ENCODE results near the gene UBE2D4. TPM values are rescaled to one million over a fixed set of nuclear protein-coding genes. Genes with fewer than 3 reads are reported as not detected.
"Not testable (repeated sequence)": the region's sequence is repeated elsewhere in the genome, so short reads cannot be mapped to it uniquely, and the experiment has no call there.

The UBE2D4 gene
- total and polyA plus RNA-seq, 4 donors = 8.8 to 25.6 (median 17.2) TPM

DNA sequence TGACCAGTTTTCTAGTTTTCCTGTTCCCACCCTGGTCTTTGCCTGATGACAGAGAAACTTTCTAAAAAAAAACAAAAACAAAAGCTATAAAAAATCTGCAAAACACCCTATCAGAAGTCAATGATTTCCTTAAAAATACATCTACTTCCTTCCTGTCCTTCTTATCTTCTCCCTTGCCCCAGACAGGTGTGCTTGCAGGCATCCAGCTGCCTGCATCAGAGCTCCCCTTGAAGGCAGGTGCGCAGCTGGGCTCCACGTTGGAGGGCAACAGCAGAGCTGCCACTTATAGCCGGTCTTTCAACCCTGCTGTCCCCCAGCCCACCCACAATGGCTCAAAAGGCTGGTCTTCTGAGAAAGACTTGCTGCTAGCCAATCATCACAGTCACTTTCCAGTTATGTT, 29.8 kb downstream of the UBE2D4 start:
- Histone ChIP-seq H3K9ac (ENCODE audit: insufficient read depth in 1 of 2, low read length in 2 of 2) (no peak overlapping the region), H3K9me3 (ENCODE audit: control insufficient read depth in 4 of 4, insufficient read depth in 3 of 4, low read length in 3 of 4) (peaks cover 0 to 2% (median 0%) of the 10 kb centered on the region in 4 donors), H3K4me1 (ENCODE audit: control insufficient read depth in 5 of 5, insufficient read depth in 5 of 5, low read length in 5 of 5) (no peaks in the 10 kb centered on the region), H3K27ac (ENCODE audit: low read depth in 1 of 2, low read length in 1 of 2) (no peak overlapping the region), H3K27me3 (ENCODE audit: control insufficient read depth in 3 of 3, insufficient read depth in 3 of 3, low read length in 2 of 3) (no peaks in the 10 kb centered on the region), H3K36me3 (ENCODE audit: control insufficient read depth in 4 of 4, insufficient read depth in 4 of 4, low read length in 4 of 4) (peaks cover 10 to 22% (median 16%) of the 10 kb centered on the region in 4 donors), H3K4me3 (no peak overlapping the region)
- TF ChIP-seq, protein P1, sequence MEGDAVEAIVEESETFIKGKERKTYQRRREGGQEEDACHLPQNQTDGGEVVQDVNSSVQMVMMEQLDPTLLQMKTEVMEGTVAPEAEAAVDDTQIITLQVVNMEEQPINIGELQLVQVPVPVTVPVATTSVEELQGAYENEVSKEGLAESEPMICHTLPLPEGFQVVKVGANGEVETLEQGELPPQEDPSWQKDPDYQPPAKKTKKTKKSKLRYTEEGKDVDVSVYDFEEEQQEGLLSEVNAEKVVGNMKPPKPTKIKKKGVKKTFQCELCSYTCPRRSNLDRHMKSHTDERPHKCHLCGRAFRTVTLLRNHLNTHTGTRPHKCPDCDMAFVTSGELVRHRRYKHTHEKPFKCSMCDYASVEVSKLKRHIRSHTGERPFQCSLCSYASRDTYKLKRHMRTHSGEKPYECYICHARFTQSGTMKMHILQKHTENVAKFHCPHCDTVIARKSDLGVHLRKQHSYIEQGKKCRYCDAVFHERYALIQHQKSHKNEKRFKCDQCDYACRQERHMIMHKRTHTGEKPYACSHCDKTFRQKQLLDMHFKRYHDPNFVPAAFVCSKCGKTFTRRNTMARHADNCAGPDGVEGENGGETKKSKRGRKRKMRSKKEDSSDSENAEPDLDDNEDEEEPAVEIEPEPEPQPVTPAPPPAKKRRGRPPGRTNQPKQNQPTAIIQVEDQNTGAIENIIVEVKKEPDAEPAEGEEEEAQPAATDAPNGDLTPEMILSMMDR (IDR thresholded peaks at IDR 0.05; ENCODE audit: control extremely low read depth, extremely low read depth) = no peak
- DNase-seq = no peak
- no peak for ATAC-seq (ENCODE audit: insufficient read depth, low FRiP score)
- WGBS, 2 donors = 70 to 76% methylated on average over 3 of the region's 3 CpGs

DNA sequence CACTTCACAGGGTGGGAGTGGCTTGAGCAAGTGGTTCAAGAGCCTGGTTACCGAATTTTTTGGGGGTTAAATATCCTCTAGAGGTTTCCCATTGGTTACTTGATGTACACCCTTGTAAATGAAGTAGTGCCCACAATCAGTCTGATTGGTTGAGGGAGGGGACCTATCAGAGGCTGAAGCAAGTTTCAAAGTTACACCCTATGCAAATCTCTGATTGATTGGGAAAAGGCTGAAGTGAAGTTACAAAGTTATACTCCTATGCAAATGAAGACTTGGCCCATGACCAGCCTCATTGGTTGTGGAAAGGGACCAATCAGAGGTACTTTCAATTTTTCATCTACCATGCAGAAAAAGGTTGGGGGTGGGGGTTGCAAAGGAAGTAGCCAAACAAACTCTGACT, 34.7 kb downstream of the UBE2D4 start:
- no peaks in the 10 kb centered on the region for H3K9me3 ChIP-seq (ENCODE audit: control insufficient read depth in 4 of 4, insufficient read depth in 3 of 4, low read length in 3 of 4)
- DNase-seq (no peak), ATAC-seq (ENCODE audit: insufficient read depth, low FRiP score) (no peak)
- no peak overlapping the region for H3K9ac ChIP-seq (ENCODE audit: insufficient read depth in 1 of 2, low read length in 2 of 2)
- H3K4me3 ChIP-seq = no peak overlapping the region
- no peaks in the 10 kb centered on the region for H3K4me1 ChIP-seq (ENCODE audit: control insufficient read depth in 5 of 5, insufficient read depth in 5 of 5, low read length in 5 of 5)
- no peaks in the 10 kb centered on the region for H3K27me3 ChIP-seq (ENCODE audit: control insufficient read depth in 3 of 3, insufficient read depth in 3 of 3, low read length in 2 of 3)
- TF ChIP-seq, protein P1 (IDR thresholded peaks at IDR 0.05; ENCODE audit: control extremely low read depth, extremely low read depth) = no peak
- H3K36me3 ChIP-seq (ENCODE audit: control insufficient read depth in 4 of 4, insufficient read depth in 4 of 4, low read length in 4 of 4) = peaks cover 0 to 5% (median 0%) of the 10 kb centered on the region in 4 donors
- no peak overlapping the region for H3K27ac ChIP-seq (ENCODE audit: low read depth in 1 of 2, low read length in 1 of 2)
- 31 to 38% methylated on average over 1 of the region's 1 CpG for WGBS, 2 donors

DNA sequence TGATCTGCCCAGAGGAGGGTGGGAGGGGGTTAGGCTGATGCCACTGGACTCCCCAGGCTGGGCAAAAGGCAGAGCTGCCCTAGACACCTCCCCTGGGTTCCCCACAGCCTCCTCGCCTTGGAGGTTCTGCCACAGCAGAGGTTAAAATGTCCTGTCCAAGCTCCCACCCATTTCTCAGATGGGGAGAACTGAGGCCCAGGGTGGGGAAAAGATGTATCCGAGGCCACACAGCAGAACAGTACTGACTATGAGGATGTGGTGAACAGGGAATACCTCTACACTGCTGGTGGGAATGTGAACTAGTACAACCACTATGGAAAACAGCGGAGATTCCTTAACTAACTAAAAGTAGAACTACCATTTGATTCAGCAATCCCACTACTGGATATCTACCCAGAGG, 40.2 kb downstream of the UBE2D4 start:
- H3K4me1 ChIP-seq (ENCODE audit: control insufficient read depth in 5 of 5, insufficient read depth in 5 of 5, low read length in 5 of 5); H3K27ac ChIP-seq (ENCODE audit: low read depth in 1 of 2, low read length in 1 of 2); H3K27me3 ChIP-seq (ENCODE audit: control insufficient read depth in 3 of 3, insufficient read depth in 3 of 3, low read length in 2 of 3); H3K9ac ChIP-seq (ENCODE audit: insufficient read depth in 1 of 2, low read length in 2 of 2); H3K4me3 ChIP-seq; H3K36me3 ChIP-seq (ENCODE audit: control insufficient read depth in 4 of 4, insufficient read depth in 4 of 4, low read length in 4 of 4); H3K9me3 ChIP-seq (ENCODE audit: control insufficient read depth in 4 of 4, insufficient read depth in 3 of 4, low read length in 3 of 4); ATAC-seq (ENCODE audit: insufficient read depth, low FRiP score); DNase-seq: not testable (repeated sequence)
- WGBS, 2 donors = 100% methylated on average over 2 to 3 of the region's 3 CpGs

DNA sequence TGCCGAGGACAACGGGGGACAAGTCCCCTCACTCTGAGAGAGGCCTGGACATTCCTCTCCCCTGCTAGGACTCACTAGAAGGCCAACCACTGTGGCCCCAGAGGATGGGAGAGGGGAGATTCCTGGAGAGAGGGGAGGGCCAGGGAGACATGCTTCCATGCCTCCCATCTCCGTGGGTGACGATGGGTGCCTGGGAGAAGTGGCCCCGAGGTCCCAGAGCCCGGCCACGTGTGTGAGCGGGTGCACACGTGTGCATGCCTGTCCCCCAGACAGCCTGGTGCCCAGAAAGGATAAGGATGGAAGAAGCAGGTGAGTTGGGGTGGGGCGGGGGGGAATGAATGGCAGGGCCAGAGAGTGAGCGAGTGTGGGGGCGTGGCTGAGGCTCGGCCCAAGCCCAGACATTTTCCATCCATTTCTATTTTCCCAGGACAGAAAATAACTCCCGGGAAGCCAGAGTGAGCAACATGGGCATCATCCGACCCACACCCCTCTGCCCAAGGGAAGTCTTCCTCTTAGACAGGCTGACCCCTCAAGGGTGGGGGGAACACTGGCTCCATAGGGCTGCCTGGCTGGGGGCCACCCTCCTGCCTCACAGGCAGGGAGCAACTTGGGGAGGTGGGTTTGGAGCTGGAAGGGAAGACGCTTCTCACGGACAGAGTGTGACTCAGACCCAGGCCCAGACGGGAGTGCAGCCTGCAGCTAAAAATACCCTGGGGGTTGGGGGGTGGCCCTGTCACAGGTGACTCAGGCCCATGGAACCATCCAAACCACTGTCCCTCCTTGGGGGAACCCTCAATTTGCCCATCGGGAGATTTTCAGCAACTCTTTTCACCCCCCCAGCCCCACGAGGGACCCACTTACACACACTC, 42.2 kb downstream of the UBE2D4 start:
- H3K9ac ChIP-seq (ENCODE audit: insufficient read depth in 1 of 2, low read length in 2 of 2); ATAC-seq (ENCODE audit: insufficient read depth, low FRiP score); DNase-seq; H3K27ac ChIP-seq (ENCODE audit: low read depth in 1 of 2, low read length in 1 of 2); H3K9me3 ChIP-seq (ENCODE audit: control insufficient read depth in 4 of 4, insufficient read depth in 3 of 4, low read length in 3 of 4); H3K27me3 ChIP-seq (ENCODE audit: control insufficient read depth in 3 of 3, insufficient read depth in 3 of 3, low read length in 2 of 3); H3K36me3 ChIP-seq (ENCODE audit: control insufficient read depth in 4 of 4, insufficient read depth in 4 of 4, low read length in 4 of 4); H3K4me3 ChIP-seq; H3K4me1 ChIP-seq (ENCODE audit: control insufficient read depth in 5 of 5, insufficient read depth in 5 of 5, low read length in 5 of 5): not testable (repeated sequence)
- 87 to 89% methylated on average over 7 to 17 of the region's 20 CpGs for WGBS, 2 donors

DNA sequence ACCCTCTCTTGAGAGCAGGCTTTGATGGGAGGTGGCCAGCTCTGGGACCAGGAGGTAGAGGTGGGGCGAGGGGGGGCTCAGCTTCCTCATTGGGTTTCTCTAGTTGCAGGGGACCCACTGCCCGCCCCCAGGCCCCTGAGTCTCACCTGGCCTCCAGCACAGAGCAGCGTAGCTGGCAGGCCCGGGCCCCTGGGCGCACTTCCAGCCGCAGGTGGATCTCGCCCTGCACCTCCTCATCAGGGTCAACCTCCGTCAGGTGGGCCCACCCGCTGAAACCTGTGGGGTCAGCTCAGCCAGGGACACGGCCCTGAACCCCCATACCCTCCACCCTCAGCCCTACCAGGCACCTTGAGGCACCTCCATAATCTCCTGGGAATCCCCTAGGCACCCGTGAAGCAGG, 43.4 kb downstream of the UBE2D4 start:
- H3K36me3 ChIP-seq (ENCODE audit: control insufficient read depth in 4 of 4, insufficient read depth in 4 of 4, low read length in 4 of 4); H3K27ac ChIP-seq (ENCODE audit: low read depth in 1 of 2, low read length in 1 of 2); H3K9ac ChIP-seq (ENCODE audit: insufficient read depth in 1 of 2, low read length in 2 of 2); H3K9me3 ChIP-seq (ENCODE audit: control insufficient read depth in 4 of 4, insufficient read depth in 3 of 4, low read length in 3 of 4); ATAC-seq (ENCODE audit: insufficient read depth, low FRiP score); H3K27me3 ChIP-seq (ENCODE audit: control insufficient read depth in 3 of 3, insufficient read depth in 3 of 3, low read length in 2 of 3); H3K4me1 ChIP-seq (ENCODE audit: control insufficient read depth in 5 of 5, insufficient read depth in 5 of 5, low read length in 5 of 5); H3K4me3 ChIP-seq; DNase-seq: not testable (repeated sequence)
- 97% methylated on average over 9 to 11 of the region's 11 CpGs for WGBS, 2 donors

DNA sequence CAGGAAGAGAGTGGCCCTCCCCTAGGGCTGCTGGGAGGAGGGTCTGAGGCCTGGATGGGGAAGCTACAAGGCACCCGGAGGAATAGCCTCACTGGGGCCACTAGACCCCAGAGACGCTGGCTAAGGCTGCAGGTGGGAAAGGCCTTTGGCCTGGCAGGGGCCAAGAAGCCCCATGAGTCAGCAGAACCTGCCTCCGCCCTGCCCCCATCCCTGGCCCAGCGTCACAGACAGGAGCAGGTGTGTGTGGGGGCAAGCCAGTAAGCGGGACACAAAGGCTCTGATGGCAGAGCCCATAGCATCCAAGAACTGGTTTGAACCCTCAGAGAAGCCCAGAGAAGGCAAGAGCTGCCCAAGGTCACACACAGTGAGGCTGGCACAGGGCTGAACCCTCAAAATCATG, 44.5 kb downstream of the UBE2D4 start:
- ATAC-seq (ENCODE audit: insufficient read depth, low FRiP score); H3K36me3 ChIP-seq (ENCODE audit: control insufficient read depth in 4 of 4, insufficient read depth in 4 of 4, low read length in 4 of 4); H3K27me3 ChIP-seq (ENCODE audit: control insufficient read depth in 3 of 3, insufficient read depth in 3 of 3, low read length in 2 of 3); H3K27ac ChIP-seq (ENCODE audit: low read depth in 1 of 2, low read length in 1 of 2); H3K9ac ChIP-seq (ENCODE audit: insufficient read depth in 1 of 2, low read length in 2 of 2); H3K4me3 ChIP-seq; H3K4me1 ChIP-seq (ENCODE audit: control insufficient read depth in 5 of 5, insufficient read depth in 5 of 5, low read length in 5 of 5); H3K9me3 ChIP-seq (ENCODE audit: control insufficient read depth in 4 of 4, insufficient read depth in 3 of 4, low read length in 3 of 4); DNase-seq: not testable (repeated sequence)
- 85 to 89% methylated on average over 3 of the region's 5 CpGs for WGBS, 2 donors

Data from lung (tissue), 12 donors.